ENCODE measurements around the gene RAB20.
"Not testable (repeated sequence)": the region's sequence is repeated elsewhere in the genome, so short reads cannot be mapped to it uniquely, and the experiment has no call there.

Gene RAB20

DNA sequence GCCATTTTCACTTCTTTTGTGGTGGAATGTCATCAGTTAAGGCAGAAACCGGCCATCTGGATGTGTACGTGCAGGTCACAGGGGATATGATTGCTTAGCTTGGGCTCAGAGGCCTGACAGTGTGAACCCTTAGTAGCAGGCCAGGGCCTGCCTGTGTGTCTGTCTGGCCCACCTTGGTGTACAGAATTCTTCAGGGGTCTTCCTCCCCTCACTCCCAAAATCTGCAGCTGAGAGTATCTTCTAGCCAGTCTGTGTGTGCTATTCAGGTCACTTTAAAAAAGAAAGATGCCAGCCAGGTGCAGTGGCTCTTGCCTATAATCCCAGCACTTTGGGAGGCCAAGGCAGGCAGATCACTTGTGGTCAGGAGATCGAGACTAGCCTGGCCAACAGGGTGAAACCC is 74.6 kb downstream of the RAB20 start:
- DNase-seq: not testable (repeated sequence)

DNA sequence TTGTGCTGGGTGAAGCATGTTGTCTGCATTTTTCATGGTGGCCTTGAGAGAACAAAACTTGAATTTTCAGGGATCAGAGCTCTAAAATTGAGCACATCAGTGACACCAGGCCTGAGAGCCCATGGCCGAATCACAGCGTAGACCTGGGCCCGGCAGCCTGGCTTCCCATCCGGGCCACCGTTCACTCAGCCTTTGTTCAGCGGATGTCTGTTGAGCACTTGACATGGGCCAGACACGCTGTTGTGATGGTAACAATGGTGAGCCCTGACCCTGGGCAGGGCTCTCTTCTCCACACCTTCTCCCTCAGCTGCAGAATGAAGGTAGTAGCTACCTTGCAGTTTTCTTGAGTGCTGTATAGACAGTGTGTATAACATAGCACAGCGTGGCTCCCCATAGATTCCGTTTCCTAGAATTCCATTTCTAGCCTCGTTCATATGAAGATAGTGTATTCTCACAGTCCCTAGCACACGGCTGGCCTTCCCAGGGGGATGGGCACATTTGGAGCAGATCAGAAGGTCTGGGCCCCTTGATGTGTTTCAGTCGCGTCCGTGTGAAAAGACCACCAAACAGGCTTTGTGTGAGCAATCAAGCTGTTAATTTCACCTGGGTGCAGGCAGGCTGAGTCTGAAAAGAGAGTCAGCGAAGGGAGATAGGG is 75.3 kb downstream of the RAB20 start:
- DNase-seq: no peak

DNA sequence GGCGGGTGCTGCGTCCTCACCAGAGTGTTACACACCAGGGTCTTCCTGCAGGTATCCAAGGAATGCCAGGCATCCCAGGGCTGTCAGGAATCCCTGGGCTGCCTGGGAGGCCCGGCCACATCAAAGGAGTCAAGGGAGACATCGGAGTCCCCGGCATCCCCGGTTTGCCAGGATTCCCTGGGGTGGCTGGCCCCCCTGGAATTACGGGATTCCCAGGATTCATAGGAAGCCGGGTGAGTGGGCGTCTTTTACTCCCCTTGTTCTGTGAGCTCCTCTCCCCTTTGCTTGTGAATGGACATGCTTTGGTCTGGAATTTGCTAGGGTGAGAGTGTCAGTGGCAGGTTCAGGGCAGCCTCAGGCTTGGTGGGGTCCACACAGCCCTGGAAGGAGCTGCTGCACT is 75.9 kb downstream of the RAB20 start:
- no peak for DNase-seq

DNA sequence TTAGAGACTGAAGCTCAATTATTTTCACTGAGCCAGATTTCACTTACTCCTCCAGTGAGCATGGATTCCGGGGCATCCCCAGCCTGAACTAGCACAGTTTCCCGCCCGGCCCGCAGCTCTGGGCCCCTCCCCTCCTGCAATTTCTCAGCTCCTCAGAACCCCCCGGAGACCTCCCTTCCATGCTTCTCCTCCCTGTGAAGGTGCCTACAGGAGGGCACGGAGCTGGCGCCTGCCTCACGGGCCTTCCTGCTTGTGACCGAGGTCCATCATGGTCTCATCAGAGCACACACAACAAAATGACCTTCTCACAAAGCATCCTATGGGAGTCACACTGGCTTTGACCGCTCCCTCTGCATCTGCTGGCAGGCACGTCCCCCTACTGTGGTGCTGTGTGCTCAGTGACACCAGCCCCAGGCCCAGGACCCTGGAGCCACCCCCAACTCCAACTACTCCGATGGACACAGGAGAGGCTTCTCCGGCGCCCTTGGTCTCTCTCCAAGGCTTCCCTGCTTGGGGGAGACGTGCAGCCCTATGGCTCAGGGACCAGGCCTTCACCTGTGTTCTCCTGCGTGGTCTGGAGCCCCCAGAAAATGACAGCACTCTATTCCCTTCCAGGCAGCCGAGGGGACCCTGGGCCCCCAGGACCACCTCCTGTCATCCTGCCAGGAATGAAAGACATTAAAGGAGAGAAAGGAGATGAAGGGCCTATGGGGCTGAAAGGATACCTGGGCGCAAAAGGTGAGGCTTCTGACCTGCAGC is 77.1 kb downstream of the RAB20 start:
- DNase-seq: no peak

DNA sequence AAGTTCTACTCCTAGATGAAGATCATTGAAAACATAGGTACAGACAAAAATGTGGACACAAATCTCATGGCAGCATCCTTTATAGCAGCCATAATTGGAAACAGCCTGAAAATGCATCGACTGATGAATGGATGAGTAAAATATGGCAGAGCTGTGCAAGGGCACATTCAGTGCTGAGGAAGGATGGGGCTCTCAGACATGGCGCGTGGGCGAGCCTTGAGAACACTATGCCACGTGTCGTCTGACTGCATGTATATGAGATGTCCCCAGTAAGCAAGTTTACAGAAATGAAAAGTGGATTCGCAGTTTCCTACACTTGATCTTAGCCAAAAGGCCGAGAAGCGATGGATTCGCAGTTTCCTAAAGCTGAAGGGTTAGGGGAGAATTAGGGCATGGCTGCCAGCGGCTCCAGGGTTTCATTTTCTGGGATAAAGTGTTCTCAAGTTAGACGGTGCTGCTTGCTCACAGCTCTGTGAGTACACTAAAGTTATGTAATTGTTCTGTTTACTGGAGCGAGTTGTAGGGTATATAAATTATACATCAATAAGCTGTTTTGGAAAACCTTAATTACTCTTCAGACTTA is 78.0 kb downstream of the RAB20 start:
- DNase-seq: no peak

DNA sequence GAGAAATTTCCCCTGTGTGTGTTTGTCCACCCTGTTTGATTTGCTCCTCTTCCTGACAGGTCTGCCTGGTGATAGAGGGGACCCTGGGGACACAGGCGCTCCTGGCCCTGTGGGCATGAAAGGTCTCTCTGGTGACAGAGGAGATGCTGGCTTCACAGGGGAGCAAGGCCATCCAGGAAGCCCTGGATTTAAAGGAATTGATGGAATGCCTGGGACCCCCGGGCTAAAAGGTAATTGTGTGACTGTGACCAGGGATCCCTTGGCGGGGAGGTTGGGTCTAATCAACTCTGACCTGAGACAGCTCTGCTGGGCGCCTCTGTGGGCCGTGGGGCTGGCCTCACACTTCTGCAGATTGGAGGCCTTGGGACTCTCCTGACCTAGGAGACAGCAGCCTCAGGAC is 81.4 kb downstream of the RAB20 start:
- no peak for DNase-seq

DNA sequence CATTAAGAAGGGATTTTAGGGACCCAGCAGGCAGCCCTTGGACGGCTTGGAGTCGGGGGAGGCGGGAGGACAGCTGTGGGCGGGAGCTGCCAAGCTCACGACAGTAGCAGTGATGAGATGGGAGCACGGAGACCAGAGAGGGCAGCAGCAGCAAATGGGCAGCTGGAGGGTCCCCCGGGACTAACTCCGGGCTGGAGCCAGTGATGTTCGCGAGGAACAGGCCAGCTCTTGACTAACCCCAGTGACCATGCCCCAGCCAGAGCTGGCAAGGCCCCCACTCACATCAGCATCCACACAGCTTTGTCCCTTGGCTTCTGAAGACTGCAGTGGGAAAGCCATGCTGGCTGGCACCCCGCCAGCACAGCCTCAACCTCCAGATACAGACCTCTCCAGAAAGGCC is 81.9 kb downstream of the RAB20 start:
- DNase-seq: no peak

DNA sequence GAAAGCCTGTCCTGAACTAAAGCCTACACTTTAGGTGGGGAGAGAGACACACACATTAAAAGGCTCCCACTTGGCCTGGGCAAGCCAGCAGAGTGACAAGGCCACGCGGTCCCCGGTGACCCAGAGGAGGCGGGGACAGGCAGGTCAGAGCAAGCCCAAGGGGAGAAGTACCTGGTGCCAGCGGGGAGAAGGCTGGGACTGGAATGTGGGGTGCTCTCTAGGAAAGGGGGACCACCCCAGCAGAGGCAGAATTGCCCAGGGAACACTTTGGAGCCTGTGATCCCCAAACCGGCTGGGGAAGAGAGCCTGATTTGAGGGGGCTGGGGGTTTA is 82.3 kb downstream of the RAB20 start:
- DNase-seq: no peak

DNA sequence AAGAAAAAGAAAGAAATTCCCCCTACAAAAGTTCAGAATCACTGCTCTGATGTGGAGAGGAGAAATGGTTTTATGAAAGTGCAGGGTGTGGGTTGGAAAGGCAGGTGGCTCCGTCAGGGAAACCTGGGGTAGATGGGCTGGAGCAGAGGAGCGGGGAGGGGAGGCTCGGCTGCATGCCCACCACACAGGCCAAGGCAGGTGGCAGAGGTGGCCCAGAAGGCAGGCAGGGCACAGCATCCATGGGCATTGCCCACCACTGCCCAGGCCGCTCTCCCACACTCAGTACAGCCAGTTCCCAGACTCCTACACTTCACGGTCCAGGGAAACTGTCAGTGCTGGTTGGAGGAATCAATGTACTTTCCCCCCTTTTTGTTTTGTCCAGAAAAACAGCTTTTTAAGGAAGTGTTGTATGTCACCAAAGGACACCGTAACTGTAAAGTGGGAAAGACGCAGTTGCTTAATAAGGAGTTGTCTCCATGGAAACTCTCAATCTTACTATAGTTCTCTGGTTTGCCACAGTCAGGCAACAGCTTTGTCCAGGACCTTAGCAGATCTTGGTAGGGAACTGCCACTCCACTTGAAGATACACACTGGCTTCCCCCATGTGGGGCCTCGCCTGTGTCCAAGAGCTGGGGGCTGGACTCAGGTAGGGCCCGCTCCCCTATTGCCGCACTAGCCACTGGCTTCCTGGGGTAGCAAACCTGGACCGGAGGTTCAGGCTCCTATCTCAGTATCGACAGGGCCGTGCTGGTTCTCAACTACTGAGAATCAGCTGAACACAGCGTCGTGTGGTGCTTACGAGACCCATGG is 82.9 kb downstream of the RAB20 start:
- DNase-seq: no peak

DNA sequence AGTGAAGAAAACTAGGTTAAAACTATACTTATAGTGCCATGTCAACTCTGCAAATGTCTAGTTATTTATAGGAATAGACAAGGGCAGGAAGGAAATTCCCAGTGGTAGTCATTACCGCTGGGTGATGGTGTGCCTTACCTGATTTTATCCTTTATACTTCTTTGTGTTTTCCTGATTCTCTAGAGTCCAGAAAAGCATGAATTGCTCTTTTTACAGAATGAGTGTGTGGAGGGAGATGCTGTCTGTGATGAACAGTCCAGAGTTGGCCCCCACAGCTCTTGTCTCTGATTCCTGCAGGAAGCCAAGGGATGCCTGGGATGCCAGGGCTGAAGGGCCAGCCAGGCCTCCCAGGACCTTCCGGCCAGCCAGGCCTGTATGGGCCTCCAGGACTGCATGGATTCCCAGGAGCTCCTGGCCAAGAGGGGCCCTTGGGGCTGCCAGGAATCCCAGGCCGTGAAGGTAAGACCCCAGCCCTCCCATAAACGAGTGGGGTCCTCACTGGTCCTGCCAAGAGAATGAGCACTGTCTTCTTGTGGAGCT is 83.7 kb downstream of the RAB20 start:
- DNase-seq: no peak

DNA sequence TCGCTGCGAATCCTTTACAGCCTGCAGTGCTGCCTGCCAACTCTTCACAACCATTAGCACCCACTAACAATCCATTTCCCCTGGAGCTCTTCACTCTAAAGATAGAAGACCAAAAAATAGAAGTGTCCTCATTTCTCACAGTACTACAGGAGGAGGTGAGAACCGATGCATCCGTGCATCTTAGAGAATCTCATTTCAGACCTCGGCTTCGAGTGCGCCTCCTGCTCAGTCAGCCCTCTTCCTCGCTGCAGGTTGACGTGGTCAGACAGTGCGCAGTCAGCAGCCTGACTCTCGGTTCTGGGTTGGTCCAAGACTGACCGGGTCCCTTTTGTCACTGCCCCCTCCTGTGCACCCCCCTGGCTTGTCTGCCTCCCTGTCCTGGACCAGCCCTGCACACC is 85.3 kb downstream of the RAB20 start:
- no peak for DNase-seq

DNA sequence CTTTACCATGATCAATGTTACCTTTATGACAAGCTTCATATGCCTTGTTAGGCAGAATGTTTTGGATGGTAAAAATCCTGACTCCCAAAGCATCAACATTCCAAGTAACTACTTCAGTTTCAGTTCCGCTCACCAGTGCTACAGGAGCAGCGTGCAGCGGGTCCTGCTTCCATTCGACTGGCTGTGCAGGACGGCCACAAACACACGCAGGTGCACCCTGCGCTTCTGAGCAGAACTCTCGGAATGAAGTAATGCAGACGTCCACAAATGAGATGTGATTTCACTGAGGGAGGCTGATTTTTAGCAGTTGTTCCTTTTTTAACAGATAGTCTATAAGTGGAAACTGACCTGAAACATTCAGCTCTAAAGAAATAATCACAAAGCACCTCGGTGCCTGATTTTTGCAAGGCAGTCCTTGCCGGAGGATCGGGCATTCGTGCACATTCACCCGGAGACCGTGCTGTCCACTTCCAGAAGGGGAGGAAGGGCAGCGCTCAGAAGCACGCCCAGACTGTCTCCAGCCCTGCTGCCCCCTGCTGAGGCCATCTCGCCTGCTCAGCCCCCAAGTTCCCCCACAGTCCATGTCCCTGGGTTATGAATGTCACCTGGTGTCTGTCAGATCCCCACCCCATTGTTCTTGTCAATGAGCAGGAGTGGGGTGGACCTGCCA is 85.8 kb downstream of the RAB20 start:
- no peak for DNase-seq

DNA sequence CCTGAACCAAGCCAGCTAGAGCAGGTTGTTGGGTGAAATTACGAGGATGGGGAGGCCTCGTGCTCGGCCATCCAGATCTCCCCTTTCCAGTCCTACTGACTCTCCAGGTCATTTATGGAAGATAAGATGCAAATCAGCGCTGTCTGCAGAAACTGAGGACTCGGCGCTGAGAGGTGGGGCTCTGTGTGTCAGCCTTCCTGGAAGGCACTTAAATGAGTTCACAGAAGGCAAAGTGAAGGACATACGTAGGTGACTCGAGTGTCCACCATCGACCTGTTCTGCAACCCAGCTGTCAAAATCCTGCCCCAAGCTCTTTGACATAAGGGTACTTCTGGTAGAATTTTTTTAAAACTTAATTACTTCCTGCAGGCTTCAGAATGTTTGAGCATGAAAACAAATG is 86.4 kb downstream of the RAB20 start:
- no peak for DNase-seq

DNA sequence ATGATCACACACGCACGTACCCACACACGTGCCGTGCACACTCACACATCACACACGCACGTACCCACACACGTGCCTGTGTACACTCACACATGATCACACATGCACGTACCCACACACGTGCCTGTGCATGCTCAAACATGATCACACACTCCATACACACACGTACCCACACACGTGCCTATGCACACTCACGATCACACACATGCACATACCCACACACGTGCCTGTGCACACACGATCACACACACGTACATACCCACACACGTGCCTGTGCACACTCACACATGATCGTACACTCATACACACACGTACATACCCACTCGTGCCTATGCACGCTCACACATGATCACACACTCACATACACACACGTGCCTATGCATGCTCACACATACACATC is 86.8 kb downstream of the RAB20 start:
- DNase-seq: no peak

Measured in femur (tissue), 1 donor.